Mammary epithelial cell (primary cell): ENCODE measurements around the gene RECK.
"Not testable (repeated sequence)": the region's sequence is repeated elsewhere in the genome, so short reads cannot be mapped to it uniquely, and the experiment has no call there.

ENCODE experiments used
- CTCF ChIP-seq, 2 donors: IDR thresholded peaks in 1 of 2; conservative IDR thresholded peaks in 1 of 2; 2 replicates each; pipeline ENCODE4 v1.5.1; 2011 to 2012; ENCODE audit warnings: inconsistent platforms in 2 of 2, low read length in 2 of 2, mild to moderate bottlenecking in 2 of 2, control low read depth in 1 of 2, low read depth in 1 of 2; ENCODE audit not compliant: insufficient read depth in 1 of 2; ENCODE audit errors: extremely low read depth in 1 of 2
- EZH2 ChIP-seq: IDR thresholded peaks from 2 replicates; pipeline ENCODE4 v1.6.1; 2012; ENCODE audit warnings: low read length, inconsistent platforms, borderline replicate concordance

DNA sequence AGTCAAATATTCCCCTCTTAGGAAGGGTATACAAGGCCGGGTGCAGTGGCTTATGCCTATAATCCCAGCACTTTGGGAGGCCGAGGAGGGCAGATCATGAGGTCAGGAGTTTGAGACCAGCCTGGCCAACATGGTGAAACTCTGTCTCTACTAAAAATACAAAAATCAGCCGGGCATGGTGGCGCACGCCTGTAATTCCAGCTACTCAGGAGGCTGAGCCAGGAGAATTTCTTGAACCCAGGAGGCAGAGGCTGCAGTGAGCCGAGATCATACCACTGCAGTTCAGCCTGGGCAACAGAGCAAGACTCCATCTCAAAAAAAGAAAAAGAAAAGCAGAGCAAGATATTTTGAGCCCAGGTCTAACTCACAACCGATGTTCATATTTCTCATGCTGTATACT is 95.0 kb downstream of the RECK start:
- not testable (repeated sequence) for TF ChIP-seq CTCF (conservative IDR thresholded peaks at IDR 0.05 in 1 of 2, IDR thresholded peaks at IDR 0.05 in 1 of 2; ENCODE audit: extremely low read depth in 1 of 2, insufficient read depth in 1 of 2, low read depth in 1 of 2, low read length in 2 of 2); EZH2
